ENCODE measurements around the gene NPAS3.

NPAS3 gene

DNA sequence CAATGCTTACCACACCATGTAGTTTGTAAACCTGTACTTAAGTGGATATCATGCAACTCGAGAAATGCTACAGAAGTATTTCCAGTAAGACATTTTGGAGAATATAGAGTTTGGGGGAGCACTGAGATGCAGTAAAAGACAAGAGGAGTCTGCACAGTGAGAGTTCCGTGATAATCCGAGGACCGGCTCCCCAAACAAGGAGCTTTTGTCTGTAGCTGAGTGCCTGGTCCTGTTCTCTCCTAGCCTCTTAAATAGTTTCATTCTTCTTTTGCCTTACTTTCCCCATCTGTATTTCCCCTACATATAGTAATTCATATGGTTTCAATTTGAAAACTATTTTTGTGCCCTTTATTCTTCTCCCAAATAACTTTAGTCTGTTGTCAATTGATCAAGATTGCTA is 648.1 kb downstream of the NPAS3 start:
- no peak for DNase-seq (ENCODE audit: low read depth in 1 of 2, low spot score in 1 of 2)
- TF ChIP-seq, protein P1, sequence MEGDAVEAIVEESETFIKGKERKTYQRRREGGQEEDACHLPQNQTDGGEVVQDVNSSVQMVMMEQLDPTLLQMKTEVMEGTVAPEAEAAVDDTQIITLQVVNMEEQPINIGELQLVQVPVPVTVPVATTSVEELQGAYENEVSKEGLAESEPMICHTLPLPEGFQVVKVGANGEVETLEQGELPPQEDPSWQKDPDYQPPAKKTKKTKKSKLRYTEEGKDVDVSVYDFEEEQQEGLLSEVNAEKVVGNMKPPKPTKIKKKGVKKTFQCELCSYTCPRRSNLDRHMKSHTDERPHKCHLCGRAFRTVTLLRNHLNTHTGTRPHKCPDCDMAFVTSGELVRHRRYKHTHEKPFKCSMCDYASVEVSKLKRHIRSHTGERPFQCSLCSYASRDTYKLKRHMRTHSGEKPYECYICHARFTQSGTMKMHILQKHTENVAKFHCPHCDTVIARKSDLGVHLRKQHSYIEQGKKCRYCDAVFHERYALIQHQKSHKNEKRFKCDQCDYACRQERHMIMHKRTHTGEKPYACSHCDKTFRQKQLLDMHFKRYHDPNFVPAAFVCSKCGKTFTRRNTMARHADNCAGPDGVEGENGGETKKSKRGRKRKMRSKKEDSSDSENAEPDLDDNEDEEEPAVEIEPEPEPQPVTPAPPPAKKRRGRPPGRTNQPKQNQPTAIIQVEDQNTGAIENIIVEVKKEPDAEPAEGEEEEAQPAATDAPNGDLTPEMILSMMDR (IDR thresholded peaks at IDR 0.05; ENCODE audit: insufficient read depth, low read length): no peak
- TF ChIP-seq POLR2AphosphoS5 (IDR thresholded peaks at IDR 0.05; ENCODE audit: low read depth) (no peak), GABPA (IDR thresholded peaks at IDR 0.05; ENCODE audit: low read depth) (no peak), SPI1 (IDR thresholded peaks at IDR 0.05; ENCODE audit: borderline replicate concordance, low read depth) (no peak)
- TF ChIP-seq, protein P2, sequence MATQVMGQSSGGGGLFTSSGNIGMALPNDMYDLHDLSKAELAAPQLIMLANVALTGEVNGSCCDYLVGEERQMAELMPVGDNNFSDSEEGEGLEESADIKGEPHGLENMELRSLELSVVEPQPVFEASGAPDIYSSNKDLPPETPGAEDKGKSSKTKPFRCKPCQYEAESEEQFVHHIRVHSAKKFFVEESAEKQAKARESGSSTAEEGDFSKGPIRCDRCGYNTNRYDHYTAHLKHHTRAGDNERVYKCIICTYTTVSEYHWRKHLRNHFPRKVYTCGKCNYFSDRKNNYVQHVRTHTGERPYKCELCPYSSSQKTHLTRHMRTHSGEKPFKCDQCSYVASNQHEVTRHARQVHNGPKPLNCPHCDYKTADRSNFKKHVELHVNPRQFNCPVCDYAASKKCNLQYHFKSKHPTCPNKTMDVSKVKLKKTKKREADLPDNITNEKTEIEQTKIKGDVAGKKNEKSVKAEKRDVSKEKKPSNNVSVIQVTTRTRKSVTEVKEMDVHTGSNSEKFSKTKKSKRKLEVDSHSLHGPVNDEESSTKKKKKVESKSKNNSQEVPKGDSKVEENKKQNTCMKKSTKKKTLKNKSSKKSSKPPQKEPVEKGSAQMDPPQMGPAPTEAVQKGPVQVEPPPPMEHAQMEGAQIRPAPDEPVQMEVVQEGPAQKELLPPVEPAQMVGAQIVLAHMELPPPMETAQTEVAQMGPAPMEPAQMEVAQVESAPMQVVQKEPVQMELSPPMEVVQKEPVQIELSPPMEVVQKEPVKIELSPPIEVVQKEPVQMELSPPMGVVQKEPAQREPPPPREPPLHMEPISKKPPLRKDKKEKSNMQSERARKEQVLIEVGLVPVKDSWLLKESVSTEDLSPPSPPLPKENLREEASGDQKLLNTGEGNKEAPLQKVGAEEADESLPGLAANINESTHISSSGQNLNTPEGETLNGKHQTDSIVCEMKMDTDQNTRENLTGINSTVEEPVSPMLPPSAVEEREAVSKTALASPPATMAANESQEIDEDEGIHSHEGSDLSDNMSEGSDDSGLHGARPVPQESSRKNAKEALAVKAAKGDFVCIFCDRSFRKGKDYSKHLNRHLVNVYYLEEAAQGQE (IDR thresholded peaks at IDR 0.05; ENCODE audit: insufficient replicate concordance, low read depth): no peak
- Histone ChIP-seq H3K4me3 (replicated peaks; ENCODE audit: insufficient read depth, low read length) (no peak overlapping the region), H3K27me3 (ENCODE audit: insufficient read depth, poor library complexity, severe bottlenecking) (peaks cover 2% of the 10 kb centered on the region), H3K27ac (replicated peaks) (no peak overlapping the region)

DNA sequence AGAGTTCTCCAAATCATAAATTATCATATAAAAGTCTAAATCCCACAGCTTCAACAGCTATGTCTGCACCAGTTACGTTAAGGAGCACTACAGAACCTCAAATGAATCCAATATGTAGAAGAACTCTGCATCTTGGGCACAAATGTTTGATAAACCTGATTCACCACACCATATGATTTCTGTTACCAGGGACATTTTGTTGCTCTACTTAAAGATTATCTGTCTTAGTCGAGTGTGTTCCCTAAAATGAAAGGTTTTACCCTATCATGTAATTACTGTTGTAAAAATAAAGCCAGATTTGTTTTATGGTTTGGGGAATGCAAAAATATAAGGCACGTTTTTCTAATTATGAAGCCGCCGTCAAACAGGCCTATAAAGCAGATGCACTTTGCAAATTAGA is 649.1 kb downstream of the NPAS3 start:
- TF ChIP-seq, protein P2 (IDR thresholded peaks at IDR 0.05; ENCODE audit: insufficient replicate concordance, low read depth): no peak
- TF ChIP-seq, protein P1 (IDR thresholded peaks at IDR 0.05; ENCODE audit: insufficient read depth, low read length): no peak
- TF ChIP-seq POLR2AphosphoS5 (IDR thresholded peaks at IDR 0.05; ENCODE audit: low read depth): no peak
- TF ChIP-seq GABPA (IDR thresholded peaks at IDR 0.05; ENCODE audit: low read depth): no peak
- no peak for TF ChIP-seq SPI1 (IDR thresholded peaks at IDR 0.05; ENCODE audit: borderline replicate concordance, low read depth)
- Histone ChIP-seq H3K4me3 (replicated peaks; ENCODE audit: insufficient read depth, low read length) (no peak overlapping the region), H3K27ac (replicated peaks) (no peak overlapping the region)

DNA sequence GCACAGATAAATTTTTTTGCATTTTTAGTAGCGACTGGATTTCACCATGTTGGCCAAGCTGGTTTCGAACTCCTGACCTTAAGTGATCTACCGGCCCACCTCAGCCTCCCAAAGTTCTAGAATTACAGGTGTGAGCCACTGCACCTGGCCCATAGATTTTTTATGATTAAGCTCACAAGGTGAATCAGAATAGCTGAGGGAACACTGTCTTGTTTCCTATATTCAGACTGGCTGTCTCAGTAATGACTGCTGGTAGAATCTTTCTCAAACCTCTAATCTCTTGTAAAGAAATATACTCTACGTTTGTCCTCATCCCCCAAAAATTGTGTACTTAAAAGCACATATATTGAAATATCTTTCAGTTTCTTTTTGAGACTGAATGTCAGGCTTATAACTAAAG is 650.1 kb downstream of the NPAS3 start:
- Histone ChIP-seq H3K4me3 (replicated peaks; ENCODE audit: insufficient read depth, low read length) (no peak overlapping the region), H3K27ac (replicated peaks) (no peak overlapping the region), H3K27me3 (ENCODE audit: insufficient read depth, poor library complexity, severe bottlenecking) (peaks cover 2% of the 10 kb centered on the region)
- TF ChIP-seq POLR2AphosphoS5 (IDR thresholded peaks at IDR 0.05; ENCODE audit: low read depth): no peak
- TF ChIP-seq, protein P1 (IDR thresholded peaks at IDR 0.05; ENCODE audit: insufficient read depth, low read length): no peak
- TF ChIP-seq, protein P2 (IDR thresholded peaks at IDR 0.05; ENCODE audit: insufficient replicate concordance, low read depth): no peak
- TF ChIP-seq GABPA (IDR thresholded peaks at IDR 0.05; ENCODE audit: low read depth): no peak
- no peak for TF ChIP-seq SPI1 (IDR thresholded peaks at IDR 0.05; ENCODE audit: borderline replicate concordance, low read depth)
- no peak for DNase-seq (ENCODE audit: low read depth in 1 of 2, low spot score in 1 of 2)

More for the DNA sequence above, 649.1 kb downstream of the NPAS3 start:
- DNase-seq (ENCODE audit: low read depth in 1 of 2, low spot score in 1 of 2): no peak
- peaks cover 2% of the 10 kb centered on the region for H3K27me3 ChIP-seq (ENCODE audit: insufficient read depth, poor library complexity, severe bottlenecking)

Measured in HL-60 (cell line).